Mucosa of rectum (tissue), 2 donors: ENCODE results near the gene C1GALT1.

ENCODE experiments used
- H3K27ac ChIP-seq, 2 donors: one replicate each; pipeline ENCODE4 v1.7.0; 2013; ENCODE audit warnings: inconsistent platforms in 2 of 2, low read depth in 2 of 2, low read length in 2 of 2
- H3K27me3 ChIP-seq, 2 donors: one replicate each; pipeline ENCODE4 v1.7.0; 2013; ENCODE audit warnings: low read length in 2 of 2; ENCODE audit not compliant: control insufficient read depth in 2 of 2, insufficient read depth in 2 of 2
- H3K36me3 ChIP-seq, 2 donors: one replicate each; pipeline ENCODE4 v1.7.0; 2013; ENCODE audit warnings: low read length in 2 of 2; ENCODE audit not compliant: control insufficient read depth in 2 of 2, insufficient read depth in 2 of 2
- H3K4me1 ChIP-seq, 2 donors: one replicate each; pipeline ENCODE4 v1.7.0; 2013; ENCODE audit warnings: low read length in 2 of 2, mild to moderate bottlenecking in 1 of 2; ENCODE audit not compliant: control insufficient read depth in 2 of 2, insufficient read depth in 2 of 2
- H3K4me3 ChIP-seq, 2 donors: one replicate each; pipeline ENCODE4 v1.7.0; 2013; ENCODE audit warnings: low read length in 2 of 2
- H3K9ac ChIP-seq, 2 donors: one replicate each; pipeline ENCODE4 v1.7.0; 2013; ENCODE audit warnings: low read length in 2 of 2, low read depth in 1 of 2, mild to moderate bottlenecking in 1 of 2
- H3K9me3 ChIP-seq, 2 donors: one replicate each; pipeline ENCODE4 v1.7.0; 2013; ENCODE audit warnings: low read length in 2 of 2; ENCODE audit not compliant: control insufficient read depth in 2 of 2
- donor health status: healthy.
- donor health status: Normal muscosa, but diverticular disease.

Gene C1GALT1

GRCh38 chr7:7264306-7265040 lies 82.1 kb downstream of the C1GALT1 start:
- Histone ChIP-seq H3K9me3 (no peaks in the 10 kb centered on the region), H3K27me3 (peaks cover 0 to 2% of the 10 kb centered on the region in 2 donors), H3K27ac (no peak overlapping the region), H3K36me3 (no peaks in the 10 kb centered on the region), H3K4me3 (no peak overlapping the region), H3K9ac (no peak overlapping the region), H3K4me1 (no peaks in the 10 kb centered on the region)

- Histone ChIP-seq H3K36me3 (no peaks in the 10 kb centered on the region), H3K4me1 (no peaks in the 10 kb centered on the region), H3K27me3 (peaks cover 0 to 2% of the 10 kb centered on the region in 2 donors), H3K27ac (no peak overlapping the region), H3K9ac (no peak overlapping the region), H3K9me3 (no peaks in the 10 kb centered on the region), H3K4me3 (no peak overlapping the region)
Observed at GRCh38 chr7:7265081-7266075, 83.0 kb downstream of the C1GALT1 start.

GRCh38 chr7:7266257-7266881 lies 84.0 kb downstream of the C1GALT1 start:
- Histone ChIP-seq H3K36me3 (no peaks in the 10 kb centered on the region), H3K4me1 (no peaks in the 10 kb centered on the region), H3K27me3 (peaks cover 0 to 2% of the 10 kb centered on the region in 2 donors), H3K4me3 (no peak overlapping the region), H3K9me3 (no peaks in the 10 kb centered on the region), H3K27ac (no peak overlapping the region), H3K9ac (no peak overlapping the region)

GRCh38 chr7:7271094-7271874 lies 88.9 kb downstream of the C1GALT1 start:
- H3K9me3 ChIP-seq, result no peaks in the 10 kb centered on the region
- H3K27me3 ChIP-seq, result peaks cover 0 to 2% of the 10 kb centered on the region in 2 donors
- no peaks in the 10 kb centered on the region for H3K36me3 ChIP-seq
- no peak overlapping the region for H3K9ac ChIP-seq
- no peaks in the 10 kb centered on the region for H3K4me1 ChIP-seq
- no peak overlapping the region for H3K27ac ChIP-seq
- no peak overlapping the region for H3K4me3 ChIP-seq

- Histone ChIP-seq H3K4me3 (no peak overlapping the region), H3K4me1 (no peaks in the 10 kb centered on the region), H3K27ac (no peak overlapping the region), H3K9ac (no peak overlapping the region), H3K27me3 (peaks cover 0 to 2% of the 10 kb centered on the region in 2 donors), H3K36me3 (no peaks in the 10 kb centered on the region), H3K9me3 (no peaks in the 10 kb centered on the region)
Observed at GRCh38 chr7:7272294-7272693, 90.0 kb downstream of the C1GALT1 start.

GRCh38 chr7:7274782-7275181 lies 92.4 kb downstream of the C1GALT1 start:
- Histone ChIP-seq H3K27ac (no peak overlapping the region), H3K4me1 (no peaks in the 10 kb centered on the region), H3K27me3 (no peaks in the 10 kb centered on the region), H3K36me3 (no peaks in the 10 kb centered on the region), H3K4me3 (no peak overlapping the region), H3K9me3 (no peaks in the 10 kb centered on the region), H3K9ac (no peak overlapping the region)

GRCh38 chr7:7276161-7276560 lies 93.8 kb downstream of the C1GALT1 start:
- Histone ChIP-seq H3K4me3 (no peak overlapping the region), H3K9ac (no peak overlapping the region), H3K27me3 (no peaks in the 10 kb centered on the region), H3K9me3 (no peaks in the 10 kb centered on the region), H3K4me1 (no peaks in the 10 kb centered on the region), H3K36me3 (no peaks in the 10 kb centered on the region), H3K27ac (no peak overlapping the region)

GRCh38 chr7:7290429-7291122 lies 108.2 kb downstream of the C1GALT1 start:
- H3K36me3 ChIP-seq, result no peaks in the 10 kb centered on the region
- H3K9ac ChIP-seq, result no peak overlapping the region
- no peaks in the 10 kb centered on the region for H3K4me1 ChIP-seq

GRCh38 chr7:7292085-7292484 lies 109.7 kb downstream of the C1GALT1 start:
- H3K9ac ChIP-seq, result no peak overlapping the region
- H3K27ac ChIP-seq, result no peak overlapping the region
- H3K9me3 ChIP-seq, result no peaks in the 10 kb centered on the region
- no peak overlapping the region for H3K4me3 ChIP-seq
- H3K27me3 ChIP-seq, result no peaks in the 10 kb centered on the region
- no peaks in the 10 kb centered on the region for H3K4me1 ChIP-seq
- no peaks in the 10 kb centered on the region for H3K36me3 ChIP-seq

More at GRCh38 chr7:7290429-7291122, 108.2 kb downstream of the C1GALT1 start:
- Histone ChIP-seq H3K27ac (no peak overlapping the region), H3K27me3 (no peaks in the 10 kb centered on the region), H3K4me3 (no peak overlapping the region), H3K9me3 (no peaks in the 10 kb centered on the region)
